ENCODE data around the gene CPT2.

DNA sequence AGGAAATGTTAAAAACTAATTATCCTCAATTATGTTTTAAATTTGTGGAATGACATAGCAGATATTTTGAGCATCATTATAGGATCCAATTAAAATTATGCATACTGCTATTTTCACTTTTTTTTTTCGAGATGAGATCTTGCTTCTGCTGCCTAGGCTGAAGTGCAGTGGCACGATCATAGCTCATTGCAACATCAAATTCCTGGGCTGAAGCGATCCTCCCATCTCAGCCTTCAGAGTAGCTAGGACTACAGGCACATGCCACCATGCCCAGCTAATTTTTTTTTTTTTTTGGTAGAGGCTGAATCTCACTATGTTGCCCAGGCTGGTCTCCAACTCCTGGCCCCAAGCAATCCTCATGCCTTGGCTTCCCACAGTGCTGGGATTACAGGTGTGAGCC is 42.9 kb upstream of the CPT2 start:
- TF ChIP-seq, protein P1, sequence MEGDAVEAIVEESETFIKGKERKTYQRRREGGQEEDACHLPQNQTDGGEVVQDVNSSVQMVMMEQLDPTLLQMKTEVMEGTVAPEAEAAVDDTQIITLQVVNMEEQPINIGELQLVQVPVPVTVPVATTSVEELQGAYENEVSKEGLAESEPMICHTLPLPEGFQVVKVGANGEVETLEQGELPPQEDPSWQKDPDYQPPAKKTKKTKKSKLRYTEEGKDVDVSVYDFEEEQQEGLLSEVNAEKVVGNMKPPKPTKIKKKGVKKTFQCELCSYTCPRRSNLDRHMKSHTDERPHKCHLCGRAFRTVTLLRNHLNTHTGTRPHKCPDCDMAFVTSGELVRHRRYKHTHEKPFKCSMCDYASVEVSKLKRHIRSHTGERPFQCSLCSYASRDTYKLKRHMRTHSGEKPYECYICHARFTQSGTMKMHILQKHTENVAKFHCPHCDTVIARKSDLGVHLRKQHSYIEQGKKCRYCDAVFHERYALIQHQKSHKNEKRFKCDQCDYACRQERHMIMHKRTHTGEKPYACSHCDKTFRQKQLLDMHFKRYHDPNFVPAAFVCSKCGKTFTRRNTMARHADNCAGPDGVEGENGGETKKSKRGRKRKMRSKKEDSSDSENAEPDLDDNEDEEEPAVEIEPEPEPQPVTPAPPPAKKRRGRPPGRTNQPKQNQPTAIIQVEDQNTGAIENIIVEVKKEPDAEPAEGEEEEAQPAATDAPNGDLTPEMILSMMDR (IDR thresholded peaks at IDR 0.05): no peak
- TF ChIP-seq POLR2A (IDR thresholded peaks at IDR 0.05): no peak

Measured in esophagus squamous epithelium (tissue), 4 donors.